Loucy (cell line): ENCODE measurements around the gene INTS6.

Experiments
- H2AFZ ChIP-seq: fragments of 200-600 bp; sonication (generic); 2 replicates; pipeline ENCODE4 v1.6.0; 2016; ENCODE audit warnings: antibody characterized with exemption, mild to moderate bottlenecking, low read length, moderate library complexity
- H3F3A ChIP-seq: fragments of 200-600 bp; 2 replicates; pipeline ENCODE4 v1.6.0; 2016; ENCODE audit warnings: antibody characterized with exemption, low read depth, mild to moderate bottlenecking
- H3K27me3 ChIP-seq: fragments of 200-600 bp; sonication (generic); 2 replicates; pipeline ENCODE4 v1.6.1; 2014; ENCODE audit warnings: low read length, mild to moderate bottlenecking; ENCODE audit not compliant: insufficient read depth, poor library complexity, severe bottlenecking
- H3K36me3 ChIP-seq: fragments of 200-600 bp; sonication (generic); 2 replicates; pipeline ENCODE4 v1.6.1; 2016; ENCODE audit warnings: low read length; ENCODE audit not compliant: insufficient read depth
- H3K4me1 ChIP-seq: fragments of 200-600 bp; sonication (generic); 2 replicates; pipeline ENCODE4 v1.5.1; 2014; ENCODE audit warnings: low read length, mild to moderate bottlenecking; ENCODE audit not compliant: insufficient read depth, poor library complexity, severe bottlenecking
- H3K4me2 ChIP-seq: fragments of 200-600 bp; sonication (generic); 2 replicates; pipeline ENCODE4 v1.6.0; 2014; ENCODE audit warnings: antibody characterized with exemption, low read length, low read depth, mild to moderate bottlenecking; ENCODE audit not compliant: poor library complexity, severe bottlenecking
- H3K4me3 ChIP-seq: fragments of 200-600 bp; sonication (generic); 2 replicates; pipeline ENCODE4 v1.5.1; 2014; ENCODE audit warnings: low read length, mild to moderate bottlenecking, mixed read lengths; ENCODE audit not compliant: poor library complexity, severe bottlenecking
- H3K79me2 ChIP-seq: fragments of 200-600 bp; sonication (generic); 2 replicates; pipeline ENCODE4 v1.6.1; 2014; ENCODE audit warnings: low read length; ENCODE audit not compliant: insufficient read depth
- H3K9ac ChIP-seq: fragments of 200-600 bp; sonication (generic); 2 replicates; pipeline ENCODE4 v1.6.0; 2014; ENCODE audit warnings: mild to moderate bottlenecking, low read depth, low read length, moderate library complexity; ENCODE audit not compliant: poor library complexity, severe bottlenecking
- H3K9me2 ChIP-seq: fragments of 200-600 bp; sonication (generic); replicated peaks from 2 replicates; pipeline ENCODE4 v1.6.1; 2016; ENCODE audit warnings: low read depth, low read length, mixed read lengths
- H3K9me3 ChIP-seq: fragments of 200-600 bp; sonication (generic); 2 replicates; pipeline ENCODE4 v1.6.1; 2014; ENCODE audit warnings: mild to moderate bottlenecking, antibody characterized with exemption, low read length, low read depth; ENCODE audit not compliant: insufficient read depth
- H4K20me1 ChIP-seq: fragments of 200-600 bp; sonication (generic); 2 replicates; pipeline ENCODE4 v1.6.0; 2014; ENCODE audit warnings: antibody characterized with exemption, low read length, mild to moderate bottlenecking; ENCODE audit not compliant: insufficient read depth, poor library complexity, severe bottlenecking
- CTCF ChIP-seq: fragments of 200-600 bp; sonication (generic); conservative IDR thresholded peaks from 2 replicates; pipeline ENCODE4 v1.5.1; 2014; ENCODE audit warnings: mild to moderate bottlenecking, antibody characterized with exemption, low read length
- EZH2phosphoT487 ChIP-seq: fragments of 200-600 bp; IDR thresholded peaks from 2 replicates; pipeline ENCODE4 v1.6.1; 2018; ENCODE audit warnings: antibody characterized with exemption, mild to moderate bottlenecking, moderate library complexity, borderline replicate concordance

INTS6 gene

GRCh38 chr13:51332566-51333361 lies 120.1 kb downstream of the INTS6 start:
- TF ChIP-seq CTCF (no peak), EZH2phosphoT487 (no peak)
- H3K9ac ChIP-seq: no peak overlapping the region
- H3K36me3 ChIP-seq: no peaks in the 10 kb centered on the region
- no peak overlapping the region for H3K4me2 ChIP-seq
- H3K27me3 ChIP-seq: no peaks in the 10 kb centered on the region
- H3K4me1 ChIP-seq: no peaks in the 10 kb centered on the region
- no peak overlapping the region for H3K4me3 ChIP-seq
- H3K9me3 ChIP-seq: no peaks in the 10 kb centered on the region
- H2AFZ ChIP-seq: no peak overlapping the region
- no peaks in the 10 kb centered on the region for H3K79me2 ChIP-seq
- no peaks in the 10 kb centered on the region for H3K9me2 ChIP-seq
- no peaks in the 10 kb centered on the region for H4K20me1 ChIP-seq
- no peaks in the 10 kb centered on the region for H3F3A ChIP-seq

- Histone ChIP-seq H3F3A (no peaks in the 10 kb centered on the region), H3K36me3 (no peaks in the 10 kb centered on the region), H2AFZ (no peak overlapping the region), H3K4me3 (no peak overlapping the region), H3K4me2 (no peak overlapping the region), H3K27me3 (no peaks in the 10 kb centered on the region), H3K9me2 (no peaks in the 10 kb centered on the region), H3K79me2 (no peaks in the 10 kb centered on the region), H4K20me1 (no peaks in the 10 kb centered on the region), H3K9ac (no peak overlapping the region), H3K9me3 (no peaks in the 10 kb centered on the region), H3K4me1 (no peaks in the 10 kb centered on the region)
- TF ChIP-seq EZH2phosphoT487 (no peak), CTCF (no peak)
Observed at GRCh38 chr13:51331354-51331861, 121.4 kb downstream of the INTS6 start.

- Histone ChIP-seq H3K9me2 (no peaks in the 10 kb centered on the region), H3K9me3 (no peaks in the 10 kb centered on the region), H3K4me2 (no peak overlapping the region), H3F3A (no peaks in the 10 kb centered on the region), H3K9ac (no peak overlapping the region), H3K4me1 (no peaks in the 10 kb centered on the region), H4K20me1 (no peaks in the 10 kb centered on the region), H3K79me2 (no peaks in the 10 kb centered on the region), H3K36me3 (no peaks in the 10 kb centered on the region), H3K27me3 (no peaks in the 10 kb centered on the region), H2AFZ (no peak overlapping the region), H3K4me3 (no peak overlapping the region)
- no peak for TF ChIP-seq CTCF
- no peak for TF ChIP-seq EZH2phosphoT487
Observed at GRCh38 chr13:51330791-51331190, 122.0 kb downstream of the INTS6 start.
